Activated CD8-positive, alpha-beta memory T cell treated with anti-CD3 and anti-CD28 coated beads for 48 hours (primary cell): Measurements from ENCODE around the gene DRD4.

Source experiments
- DNase-seq, 3 experiments: peaks; one replicate each; pipeline ENCODE4 v3.0.0-alpha.2; 2020; ENCODE audit warnings: low read depth in 2 of 3, low spot score in 2 of 3

Gene DRD4

DNA sequence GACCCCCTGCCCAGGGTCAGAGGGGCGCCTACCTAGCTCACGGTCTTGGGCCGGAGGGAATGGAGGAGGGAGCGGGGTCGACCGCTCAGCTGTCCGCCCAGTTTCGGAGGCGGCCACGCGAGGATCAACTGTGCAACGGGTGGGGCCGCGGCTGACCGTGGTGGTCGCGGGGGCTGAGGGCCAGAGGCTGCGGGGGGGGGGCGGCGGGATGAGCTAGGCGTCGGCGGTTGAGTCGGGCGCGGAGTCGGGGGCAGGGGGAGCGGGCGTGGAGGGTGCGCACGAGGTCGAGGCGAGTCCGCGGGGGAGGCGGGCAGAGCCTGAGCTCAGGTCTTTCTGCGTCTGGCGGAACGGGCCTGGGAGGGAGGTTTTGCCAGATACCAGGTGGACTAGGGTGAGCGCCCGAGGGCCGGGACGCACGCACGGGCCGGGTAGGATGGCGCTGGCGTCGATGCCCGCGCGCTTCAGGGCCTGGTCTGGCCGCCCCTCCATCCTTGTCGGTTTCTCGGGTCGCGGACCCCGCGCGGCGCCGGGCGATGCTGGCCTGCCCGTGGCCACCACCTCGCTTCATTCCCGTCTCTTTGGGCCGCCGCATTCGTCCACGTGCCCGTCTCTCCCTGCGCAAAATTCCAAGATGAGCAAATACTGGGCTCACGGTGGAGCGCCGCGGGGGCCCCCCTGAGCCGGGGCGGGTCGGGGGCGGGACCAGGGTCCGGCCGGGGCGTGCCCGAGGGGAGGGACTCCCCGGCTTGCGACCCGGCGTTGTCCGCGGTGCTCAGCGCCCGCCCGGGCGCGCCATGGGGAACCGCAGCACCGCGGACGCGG is at the start of gene DRD4:
Gene DRD4, plus strand, starts transcription at position 759 of the 822 bp plus-strand sequence. Its CDS starts 36 bp downstream, at position 795.
- no peak for DNase-seq

DNA sequence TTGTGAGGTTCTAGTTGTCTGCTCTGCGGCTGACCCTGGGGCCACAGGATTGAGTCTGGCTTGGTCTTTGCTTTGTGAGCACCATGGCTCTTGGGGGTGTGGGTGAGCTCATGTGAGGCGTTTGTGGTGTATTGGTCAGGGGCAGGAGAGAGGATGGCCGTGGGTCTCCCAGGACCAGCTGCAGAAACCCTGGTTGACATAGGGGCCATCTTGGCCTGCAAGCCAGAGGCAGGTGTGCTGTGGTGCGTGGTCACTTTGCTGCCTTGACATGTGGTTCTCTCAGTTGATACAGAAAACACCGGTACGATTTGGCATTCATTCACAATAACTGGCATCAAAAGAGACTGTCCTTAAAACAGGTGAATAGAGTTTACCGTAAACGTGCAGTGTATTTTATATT is 49.5 kb upstream of the DRD4 start:
- no peak for DNase-seq

DNA sequence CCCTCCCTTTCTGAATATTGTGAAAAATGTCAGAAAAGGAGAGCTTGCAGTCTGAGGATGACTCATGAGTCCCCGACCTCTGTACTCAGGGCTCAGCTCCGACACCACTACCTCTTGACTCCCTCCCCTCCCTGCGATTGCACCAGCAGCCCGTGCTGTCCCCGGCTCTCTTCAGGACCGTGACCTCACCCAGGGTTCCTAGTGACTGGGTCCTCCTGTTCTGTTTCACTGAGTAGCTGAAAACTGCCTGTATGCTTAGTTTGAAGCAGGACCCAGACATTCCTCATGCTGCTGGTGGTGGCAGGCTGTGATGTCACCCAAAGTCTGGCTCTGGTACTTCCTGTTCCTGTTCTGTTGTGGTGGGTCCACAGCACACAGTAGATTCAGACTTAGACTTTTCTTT is 49.1 kb upstream of the DRD4 start:
- peak; percentile 42 to 49 (median 48) for DNase-seq

DNA sequence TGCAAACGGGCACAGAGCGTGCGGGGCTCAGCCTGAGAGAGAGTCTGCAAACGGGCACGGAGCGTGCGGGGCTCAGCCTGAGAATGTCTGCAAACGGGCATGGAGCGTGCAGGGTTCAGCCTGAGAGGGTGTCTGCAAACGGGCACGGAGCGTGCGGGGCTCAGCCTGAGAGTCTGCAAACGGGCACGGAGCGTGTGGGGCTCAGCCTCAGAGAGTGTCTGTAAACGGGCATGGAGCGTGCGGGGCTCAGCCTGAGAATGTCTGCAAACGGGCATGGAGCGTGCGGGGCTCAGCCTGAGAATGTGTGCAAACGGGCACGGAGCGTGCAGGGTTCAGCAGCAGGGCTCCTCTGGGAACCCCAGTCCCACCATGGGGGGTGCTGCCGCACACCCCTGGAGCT is 47.3 kb upstream of the DRD4 start:
- no peak for DNase-seq

DNA sequence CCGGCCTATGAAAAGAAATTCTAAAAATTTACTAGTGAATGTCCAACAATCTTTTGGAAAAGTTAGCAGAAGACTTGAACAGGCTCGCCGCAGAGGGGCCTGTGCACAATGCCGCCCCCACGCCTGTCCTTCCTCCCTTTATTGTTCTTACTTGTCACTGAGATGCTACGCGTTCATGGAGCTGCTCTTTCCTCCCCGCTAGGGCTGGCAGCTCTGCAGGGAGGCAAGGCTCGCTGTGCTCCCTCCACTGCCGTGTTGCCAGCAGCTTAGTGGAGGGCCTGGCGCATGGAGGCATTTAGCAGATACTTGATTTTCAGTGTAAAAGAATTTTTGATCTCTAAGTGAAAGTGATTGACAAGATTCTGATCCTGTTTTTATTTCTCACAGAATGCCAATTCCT is 46.1 kb upstream of the DRD4 start:
- no peak for DNase-seq

DNA sequence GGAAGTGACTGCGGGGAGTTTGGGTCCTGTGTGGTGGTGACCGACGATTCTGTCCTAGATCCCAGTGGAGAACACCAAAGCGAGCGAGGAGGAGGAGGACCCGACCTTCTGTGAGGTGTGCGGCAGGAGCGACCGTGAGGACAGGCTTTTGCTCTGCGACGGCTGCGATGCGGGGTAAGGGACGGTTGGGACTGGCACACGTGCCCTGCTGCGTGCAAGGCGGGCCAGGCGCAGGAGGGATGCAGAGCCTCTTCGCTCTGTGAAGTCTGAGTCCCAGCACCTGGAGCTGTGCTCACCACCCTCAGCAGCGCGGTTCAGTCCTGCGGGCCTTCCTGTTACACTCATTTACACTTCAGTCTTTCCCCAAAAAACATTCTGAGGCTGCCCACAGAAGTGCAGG is 44.6 kb upstream of the DRD4 start:
- DNase-seq: no peak

DNA sequence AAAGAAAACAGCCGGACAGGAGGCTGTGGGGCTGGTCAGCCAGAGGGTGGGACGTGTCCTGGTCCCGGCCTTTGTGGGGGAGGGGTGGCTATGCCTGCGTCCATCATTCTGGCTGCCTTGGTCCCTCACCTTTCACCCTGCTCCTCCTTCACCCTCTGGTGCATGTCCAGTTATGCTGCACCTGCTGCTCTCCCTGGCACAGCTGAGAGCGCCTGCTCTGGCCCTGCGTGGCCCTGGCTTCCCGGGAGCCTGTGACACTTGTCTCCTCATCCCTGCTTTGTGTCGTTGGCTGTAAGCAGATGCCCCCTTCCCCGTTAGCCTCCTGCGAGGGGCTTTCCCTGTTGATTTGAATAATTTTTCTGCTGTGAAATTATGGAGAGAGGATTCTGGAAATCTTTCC is 44.2 kb upstream of the DRD4 start:
- no peak for DNase-seq

DNA sequence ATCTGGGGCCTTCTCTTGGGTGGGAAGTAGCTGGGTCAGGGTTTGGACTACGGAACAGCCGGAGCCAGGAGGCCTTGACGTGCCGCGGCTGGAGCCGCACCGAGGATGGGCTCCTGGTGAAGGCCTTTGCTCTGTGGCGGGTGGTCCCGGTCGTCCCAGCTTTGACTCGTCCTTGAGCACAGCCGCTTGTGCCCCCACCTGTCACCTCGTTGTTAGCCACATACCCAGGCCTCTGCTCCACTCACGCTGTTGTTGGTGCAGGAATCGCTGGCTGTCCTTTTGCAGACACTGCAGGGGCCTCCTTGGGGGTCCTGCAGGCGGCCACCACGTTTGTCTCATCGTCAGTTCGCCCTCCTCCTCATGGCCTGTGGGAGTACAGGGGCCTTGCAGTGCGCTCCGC is 43.7 kb upstream of the DRD4 start:
- no peak for DNase-seq

DNA sequence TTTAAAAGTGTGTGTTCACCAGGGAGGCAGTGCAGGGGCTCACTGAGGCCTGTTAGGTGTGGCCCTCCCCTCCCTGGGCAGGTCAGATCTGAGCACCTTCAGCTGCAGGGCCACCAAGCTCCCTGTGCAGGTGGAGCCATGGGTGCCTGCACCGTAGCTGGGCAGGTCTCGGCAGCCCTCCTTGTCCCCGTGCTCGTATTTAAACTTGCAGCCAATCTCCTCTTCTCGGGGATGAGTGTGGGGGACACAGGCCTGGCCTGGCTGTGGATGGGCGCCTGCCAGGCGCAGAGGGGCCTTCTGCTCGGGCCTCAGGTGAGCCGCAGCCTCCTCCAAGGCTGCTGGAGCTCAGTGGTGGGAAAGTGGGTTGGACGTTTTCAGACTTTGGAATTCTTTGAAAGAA is 41.7 kb upstream of the DRD4 start:
- no peak for DNase-seq

DNA sequence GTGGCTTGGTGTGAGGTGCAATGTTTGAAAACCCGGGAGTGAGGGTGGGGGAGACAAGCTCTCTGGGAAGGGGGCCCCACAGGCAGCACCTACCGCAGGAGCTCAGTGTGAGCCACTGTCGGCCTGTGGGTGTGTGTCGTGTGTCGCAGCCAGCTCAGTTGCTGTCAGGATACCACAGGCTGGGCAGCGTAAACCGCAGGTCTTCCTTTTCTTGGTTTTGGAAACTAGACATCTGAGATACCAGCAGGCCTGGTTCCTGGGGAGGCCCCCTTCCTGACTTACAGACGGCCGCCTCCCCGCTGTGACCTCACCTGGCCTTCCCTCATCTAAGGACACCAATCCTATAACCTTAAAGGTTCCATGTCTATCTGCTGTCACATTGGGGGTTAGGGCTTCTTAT is 40.7 kb upstream of the DRD4 start:
- DNase-seq: no peak

DNA sequence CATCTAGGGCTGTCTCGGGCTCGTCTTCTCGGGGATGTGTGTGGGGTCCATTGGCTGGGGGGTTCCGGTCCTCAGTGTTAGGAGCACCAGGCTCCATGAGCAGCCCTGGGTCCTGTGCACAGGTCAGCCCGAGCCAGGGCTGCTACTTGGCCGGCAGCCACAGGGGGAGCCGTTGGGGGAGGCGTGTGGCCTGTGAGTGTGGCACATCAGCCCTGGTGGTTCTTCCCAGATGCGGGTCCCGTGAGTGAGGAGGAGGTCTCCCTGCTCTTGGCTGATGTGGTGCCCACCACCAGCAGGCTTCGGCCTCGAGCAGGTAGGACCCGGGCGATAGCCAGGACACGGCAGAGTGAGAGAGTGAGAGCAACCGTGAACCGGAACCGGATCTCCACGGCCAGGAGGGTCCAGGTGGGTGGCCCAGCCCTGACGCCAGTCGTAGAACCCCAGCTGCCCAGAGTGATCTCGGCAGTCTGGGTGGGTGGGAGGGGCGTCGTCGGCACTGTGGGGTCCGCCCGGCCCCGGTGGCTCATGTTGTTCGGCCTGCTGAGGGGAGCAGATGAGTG is 39.8 kb upstream of the DRD4 start:
- no peak for DNase-seq

DNA sequence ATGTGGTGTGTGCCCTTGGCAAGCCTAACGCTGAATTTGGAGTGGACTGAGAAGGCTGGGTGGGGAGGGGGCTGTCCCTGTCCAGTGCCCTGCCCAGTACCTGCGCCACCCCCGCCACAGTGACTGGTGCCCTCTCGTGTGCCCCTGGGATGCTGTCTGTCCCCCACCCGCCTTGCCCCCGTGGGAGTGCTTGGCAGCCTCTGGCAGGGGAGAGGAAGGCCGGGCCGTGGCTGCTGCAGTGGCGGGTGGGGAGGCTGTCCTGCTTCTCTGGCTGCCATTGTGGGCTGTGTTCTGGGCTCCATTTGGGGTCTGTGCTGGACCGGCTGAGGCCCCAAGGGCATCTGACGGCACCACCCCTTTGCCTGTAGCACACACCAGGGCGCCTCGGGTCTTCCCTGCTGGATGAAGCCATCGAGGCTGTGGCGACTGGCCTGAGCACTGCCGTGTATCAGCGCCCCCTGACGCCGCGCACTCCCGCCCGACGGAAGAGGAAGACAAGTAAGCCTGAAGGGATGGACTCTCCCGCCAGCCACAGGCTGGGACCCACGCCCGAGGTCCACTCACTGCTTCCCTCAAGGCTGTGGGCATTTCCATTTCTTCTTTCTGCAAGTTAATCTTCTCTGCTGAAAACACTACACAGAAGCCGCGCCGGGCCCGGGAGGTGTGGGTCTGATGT is 38.9 kb upstream of the DRD4 start:
- DNase-seq: no peak

DNA sequence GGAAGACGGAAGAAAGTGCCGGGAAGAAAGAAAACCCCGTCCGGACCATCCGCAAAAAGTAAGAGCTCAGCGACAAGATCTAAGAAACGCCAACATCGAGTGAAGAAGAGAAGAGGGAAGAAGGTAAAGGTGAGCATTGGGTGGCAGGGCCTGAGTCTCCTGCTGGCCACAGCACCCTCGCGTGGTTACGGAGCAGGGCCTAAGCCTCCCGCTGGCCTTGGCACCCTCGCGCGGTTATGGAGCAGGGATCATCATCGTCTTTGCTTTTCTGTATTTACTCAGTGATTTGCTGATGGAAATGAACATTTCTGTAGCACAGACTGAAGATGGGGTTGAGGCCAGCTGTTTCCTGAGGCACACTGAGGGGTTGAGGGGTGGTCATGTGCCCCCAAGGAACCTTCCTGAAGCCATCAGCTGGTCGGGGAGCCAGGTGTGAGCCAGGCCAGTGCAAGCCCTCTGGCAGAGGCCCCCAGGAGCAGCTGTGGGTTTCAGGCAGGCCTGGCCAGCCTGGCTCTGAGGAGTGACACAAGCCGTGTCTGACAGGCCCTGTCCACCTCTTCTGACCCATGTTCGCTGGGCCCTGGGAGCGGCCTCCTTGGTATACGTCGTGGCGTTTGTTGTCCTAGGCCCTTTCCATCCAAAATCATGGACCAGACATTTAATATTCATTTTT is 35.4 kb upstream of the DRD4 start:
- DNase-seq: no peak

DNA sequence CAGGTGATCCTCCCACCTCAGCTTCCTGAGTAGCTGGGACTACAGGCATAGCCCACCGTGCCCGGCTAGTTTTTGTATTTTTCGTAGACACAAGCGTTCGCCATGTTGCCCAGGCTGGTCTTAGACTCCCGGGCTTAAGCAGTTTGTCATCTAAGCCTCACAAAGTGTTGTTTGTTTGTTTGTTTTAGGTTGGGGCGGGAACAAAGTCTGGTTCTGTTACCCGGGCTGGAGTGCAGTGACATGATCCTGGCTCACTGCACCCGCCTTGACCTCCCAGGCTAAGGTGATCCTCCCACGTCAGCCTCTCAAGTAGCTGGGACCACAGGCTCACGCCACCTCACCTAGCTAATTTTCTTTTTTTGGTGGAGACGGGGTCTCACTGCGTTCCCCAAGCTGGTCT is 33.9 kb upstream of the DRD4 start:
- no peak for DNase-seq

DNA sequence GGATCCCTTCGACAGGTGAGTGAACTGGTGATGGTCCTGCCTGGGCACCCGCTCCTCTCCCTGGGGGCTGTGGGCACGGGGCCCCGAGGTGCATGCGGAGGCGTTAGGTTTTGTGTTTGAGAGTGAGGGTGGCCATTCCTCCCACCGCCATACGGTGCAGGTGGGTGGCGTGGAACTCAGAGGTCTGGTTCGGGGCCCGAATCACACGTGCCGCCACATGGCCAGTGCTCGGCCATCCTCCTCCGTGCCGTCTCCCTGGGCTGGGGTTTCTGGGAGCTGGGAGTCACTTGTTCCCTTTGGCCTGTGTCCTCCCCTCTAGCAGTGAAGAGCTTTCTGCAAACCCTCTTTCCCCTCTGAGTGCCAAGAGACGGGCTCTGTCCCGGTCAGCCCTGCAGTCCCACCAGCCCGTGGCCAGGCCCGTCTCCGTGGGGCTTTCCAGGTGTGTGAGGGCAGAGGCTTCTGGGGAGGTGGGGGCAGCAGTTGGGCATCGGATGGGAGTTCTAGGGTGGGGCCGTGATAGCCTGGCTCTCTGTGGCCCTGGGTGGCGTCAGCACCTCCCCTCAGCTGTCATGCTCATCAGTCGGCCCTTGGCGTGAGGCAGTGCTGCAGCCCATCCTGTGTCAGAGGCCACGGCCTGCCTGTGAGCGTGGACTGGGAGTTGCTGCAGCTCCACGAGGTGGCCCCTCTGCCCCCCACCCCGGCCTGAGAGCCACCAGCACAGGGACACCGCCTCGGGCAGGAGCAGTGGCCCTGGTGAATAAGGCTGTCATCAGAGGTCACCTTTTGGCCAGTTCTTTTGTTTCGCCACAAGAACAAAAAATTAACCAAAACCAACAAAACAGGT is 31.6 kb upstream of the DRD4 start:
- DNase-seq: no peak

DNA sequence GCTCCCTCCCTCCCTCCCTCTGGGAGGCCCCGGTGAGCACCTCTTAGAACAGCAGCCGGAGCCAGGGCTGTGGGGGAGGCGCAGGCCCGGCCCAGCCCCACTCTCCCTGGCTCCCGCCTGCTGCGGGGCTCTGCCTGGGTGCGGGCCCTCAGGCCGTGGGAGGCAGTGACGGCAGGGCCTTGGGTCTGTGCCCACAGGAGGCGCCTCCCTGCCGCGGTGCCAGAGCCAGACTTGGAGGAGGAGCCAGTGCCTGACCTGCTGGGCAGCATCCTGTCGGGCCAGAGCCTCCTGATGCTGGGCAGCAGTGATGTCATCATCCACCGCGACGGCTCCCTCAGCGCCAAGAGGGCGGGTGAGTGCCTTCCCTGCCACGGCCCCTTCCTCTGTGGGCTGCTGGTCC is 30.8 kb upstream of the DRD4 start:
- DNase-seq: no peak

DNA sequence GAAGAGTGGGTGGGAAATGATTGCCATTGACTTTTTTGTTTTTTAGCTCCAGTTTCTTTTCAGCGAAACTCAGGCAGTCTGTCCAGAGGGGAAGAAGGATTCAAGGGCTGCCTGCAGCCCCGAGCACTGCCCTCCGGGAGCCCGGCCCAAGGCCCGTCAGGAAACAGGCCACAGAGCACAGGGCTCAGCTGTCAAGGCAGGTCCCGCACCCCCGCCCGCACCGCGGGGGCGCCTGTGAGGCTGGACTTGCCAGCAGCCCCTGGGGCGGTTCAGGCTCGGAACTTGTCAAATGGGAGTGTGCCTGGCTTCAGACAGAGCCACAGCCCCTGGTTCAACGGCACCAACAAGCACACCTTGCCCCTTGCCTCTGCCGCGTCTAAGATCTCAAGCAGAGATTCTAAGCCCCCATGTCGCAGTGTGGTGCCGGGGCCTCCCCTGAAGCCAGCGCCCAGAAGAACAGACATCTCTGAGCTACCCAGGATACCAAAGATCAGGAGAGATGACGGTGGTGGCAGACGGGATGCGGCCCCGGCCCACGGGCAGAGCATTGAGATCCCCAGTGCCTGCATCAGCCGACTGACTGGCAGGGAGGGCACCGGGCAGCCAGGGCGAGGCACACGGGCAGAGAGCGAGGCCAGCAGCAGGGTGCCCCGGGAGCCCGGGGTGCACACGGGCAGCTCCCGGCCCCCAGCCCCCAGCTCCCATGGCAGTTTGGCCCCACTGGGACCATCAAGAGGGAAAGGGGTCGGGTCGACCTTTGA is 29.9 kb upstream of the DRD4 start:
- no peak for DNase-seq

DNA sequence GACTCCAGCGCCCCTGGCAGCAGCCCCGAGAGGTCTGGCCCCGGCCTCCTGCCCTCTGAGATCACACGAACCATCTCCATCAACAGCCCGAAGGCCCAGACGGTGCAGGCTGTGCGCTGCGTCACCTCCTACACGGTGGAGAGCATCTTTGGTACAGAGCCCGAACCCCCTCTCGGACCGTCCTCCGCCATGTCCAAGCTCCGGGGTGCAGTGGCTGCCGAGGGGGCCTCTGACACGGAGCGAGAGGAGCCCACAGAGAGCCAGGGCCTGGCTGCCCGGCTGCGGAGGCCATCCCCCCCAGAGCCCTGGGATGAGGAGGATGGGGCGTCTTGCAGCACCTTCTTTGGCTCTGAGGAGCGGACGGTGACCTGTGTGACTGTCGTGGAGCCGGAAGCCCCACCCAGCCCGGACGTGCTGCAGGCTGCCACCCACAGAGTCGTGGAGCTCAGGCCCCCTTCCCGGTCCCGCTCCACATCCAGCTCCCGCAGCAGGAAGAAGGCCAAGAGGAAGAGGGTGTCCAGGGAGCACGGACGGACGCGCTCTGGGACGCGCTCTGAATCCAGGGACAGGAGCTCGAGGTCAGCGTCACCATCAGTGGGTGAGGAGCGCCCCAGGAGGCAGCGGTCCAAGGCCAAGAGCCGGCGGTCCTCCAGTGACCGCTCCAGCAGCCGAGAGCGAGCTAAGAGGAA is 29.0 kb upstream of the DRD4 start:
- no peak for DNase-seq

DNA sequence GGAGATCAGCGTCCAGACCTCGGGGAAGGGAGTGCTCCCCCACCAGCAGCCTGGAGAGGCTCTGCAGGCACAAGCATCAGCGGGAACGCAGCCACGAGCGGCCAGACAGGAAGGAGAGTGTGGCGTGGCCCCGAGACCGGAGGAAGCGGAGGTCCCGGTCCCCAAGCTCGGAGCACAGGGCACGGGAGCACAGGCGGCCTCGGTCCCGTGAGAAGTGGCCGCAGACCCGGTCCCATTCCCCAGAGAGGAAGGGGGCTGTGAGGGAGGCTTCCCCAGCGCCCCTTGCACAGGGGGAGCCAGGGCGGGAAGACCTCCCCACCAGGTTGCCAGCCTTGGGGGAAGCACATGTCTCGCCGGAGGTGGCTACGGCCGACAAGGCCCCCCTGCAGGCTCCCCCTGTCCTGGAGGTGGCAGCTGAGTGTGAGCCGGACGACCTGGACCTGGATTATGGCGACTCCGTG is 28.2 kb upstream of the DRD4 start:
- no peak for DNase-seq
